ENCODE results near the gene FJX1. TPM values are rescaled to one million over a fixed set of nuclear protein-coding genes. Genes with fewer than 3 reads are reported as not detected.
"Not testable (repeated sequence)": the region's sequence is repeated elsewhere in the genome, so short reads cannot be mapped to it uniquely, and the experiment has no call there.

Gene FJX1
- total RNA-seq, 1 experiment from 2014 or later, result 24.2 TPM

GRCh38 chr11:35631891-35632290 lies 13.6 kb downstream of the FJX1 start:
- DNase-seq (ENCODE audit: low read depth), result no peak

DNA sequence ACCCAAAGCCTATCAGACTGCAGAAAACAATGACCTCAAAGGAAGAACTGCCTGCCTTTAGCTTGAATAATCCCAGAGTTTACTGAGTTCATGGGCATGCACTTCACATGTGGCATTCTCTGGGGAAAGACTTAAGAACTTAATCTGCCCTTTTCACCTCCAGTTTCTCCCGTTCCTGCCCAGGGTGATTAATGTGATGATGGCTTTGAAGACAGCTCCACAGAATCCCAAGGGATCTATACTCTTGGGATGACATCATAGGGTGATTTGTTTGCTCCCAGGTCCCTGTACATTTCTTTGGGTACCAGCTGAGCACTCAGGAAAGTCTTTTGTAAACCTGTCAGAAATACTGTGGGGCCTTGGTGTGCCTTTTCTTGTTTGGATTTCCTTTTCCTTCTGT lies 14.0 kb downstream of the FJX1 start:
- peak; percentile 31 for DNase-seq (ENCODE audit: low read depth)

DNA sequence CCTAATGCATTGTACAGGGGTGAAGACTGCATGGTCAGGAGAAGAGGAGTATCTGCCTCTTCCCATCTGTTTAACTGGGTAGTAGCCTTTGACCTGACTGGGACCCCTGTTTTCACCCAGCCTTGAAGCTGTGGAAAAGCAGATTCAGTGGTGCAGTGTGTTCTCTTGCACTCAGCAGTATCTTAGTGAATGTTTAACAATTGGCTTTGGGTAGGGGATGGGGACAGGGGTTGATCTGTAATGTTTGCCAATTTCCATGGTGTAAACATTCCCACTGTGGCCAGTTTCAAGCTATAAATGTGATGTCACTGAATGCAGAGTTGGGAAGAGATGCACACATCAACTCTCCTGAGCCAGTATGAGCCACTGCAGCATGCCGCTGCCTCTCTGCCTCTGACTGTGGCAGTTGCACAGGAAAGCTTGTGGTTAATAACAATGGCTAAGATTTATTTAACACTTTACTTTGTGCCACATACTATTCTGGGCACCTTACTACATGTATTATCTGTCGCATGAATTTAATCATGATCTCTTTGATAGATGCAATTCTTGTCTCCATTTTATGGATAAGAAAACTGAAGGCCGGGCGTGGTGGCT lies 15.7 kb downstream of the FJX1 start:
- DNase-seq (ENCODE audit: low read depth), result no peak

DNA sequence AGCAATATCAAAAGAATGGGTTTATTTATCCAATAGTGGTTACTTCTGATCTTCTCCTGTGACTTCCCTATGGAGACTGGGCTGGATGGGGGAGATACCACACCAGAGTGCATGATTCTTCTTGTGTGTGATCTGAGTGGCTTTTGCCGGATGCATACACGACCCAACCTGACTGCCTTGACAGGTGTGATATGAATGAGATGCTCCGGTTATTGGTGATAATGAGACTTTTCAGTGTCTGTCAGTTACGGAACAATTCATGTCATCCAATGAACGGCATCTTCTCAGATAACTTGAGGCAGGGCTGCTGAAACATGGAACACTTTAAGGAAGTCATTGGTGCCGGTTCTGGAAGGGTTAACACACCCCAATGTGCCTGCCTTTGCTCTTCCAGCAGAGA lies 17.7 kb downstream of the FJX1 start:
- no peak for DNase-seq (ENCODE audit: low read depth)

DNA sequence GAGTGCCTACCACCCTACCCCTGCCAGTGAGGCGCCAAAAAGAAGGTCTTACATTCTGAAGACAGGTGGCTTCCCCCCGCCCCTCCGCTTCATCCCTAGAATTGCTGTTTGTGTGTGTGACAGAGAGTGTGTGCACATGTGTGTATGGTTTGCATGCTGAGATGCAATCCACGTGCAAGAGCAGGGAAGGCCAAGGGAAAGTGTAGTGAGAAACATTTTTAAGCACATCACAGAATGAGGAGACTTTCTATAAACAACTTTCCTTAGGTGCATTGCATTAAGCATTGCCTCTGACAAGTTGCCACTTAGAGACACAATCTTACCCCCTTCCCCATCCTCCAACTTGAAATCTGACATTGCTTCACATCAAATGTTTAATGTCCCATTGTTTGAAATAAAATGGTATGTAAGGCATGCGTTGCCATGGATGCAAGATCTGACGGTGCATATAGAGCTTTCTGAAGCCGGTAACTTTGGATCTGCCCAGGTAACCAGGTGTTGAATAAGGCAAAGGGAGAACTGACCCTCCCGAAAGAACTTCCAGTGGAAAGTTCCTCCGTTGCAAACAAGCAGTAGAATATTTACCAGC lies 21.4 kb downstream of the FJX1 start:
- no peak for DNase-seq (ENCODE audit: low read depth)

- DNase-seq (ENCODE audit: low read depth), result no peak
Measured at GRCh38 chr11:35641171-35641897, 23.1 kb downstream of the FJX1 start.

GRCh38 chr11:35641964-35642363 lies 23.7 kb downstream of the FJX1 start:
- DNase-seq (ENCODE audit: low read depth), result no peak

DNA sequence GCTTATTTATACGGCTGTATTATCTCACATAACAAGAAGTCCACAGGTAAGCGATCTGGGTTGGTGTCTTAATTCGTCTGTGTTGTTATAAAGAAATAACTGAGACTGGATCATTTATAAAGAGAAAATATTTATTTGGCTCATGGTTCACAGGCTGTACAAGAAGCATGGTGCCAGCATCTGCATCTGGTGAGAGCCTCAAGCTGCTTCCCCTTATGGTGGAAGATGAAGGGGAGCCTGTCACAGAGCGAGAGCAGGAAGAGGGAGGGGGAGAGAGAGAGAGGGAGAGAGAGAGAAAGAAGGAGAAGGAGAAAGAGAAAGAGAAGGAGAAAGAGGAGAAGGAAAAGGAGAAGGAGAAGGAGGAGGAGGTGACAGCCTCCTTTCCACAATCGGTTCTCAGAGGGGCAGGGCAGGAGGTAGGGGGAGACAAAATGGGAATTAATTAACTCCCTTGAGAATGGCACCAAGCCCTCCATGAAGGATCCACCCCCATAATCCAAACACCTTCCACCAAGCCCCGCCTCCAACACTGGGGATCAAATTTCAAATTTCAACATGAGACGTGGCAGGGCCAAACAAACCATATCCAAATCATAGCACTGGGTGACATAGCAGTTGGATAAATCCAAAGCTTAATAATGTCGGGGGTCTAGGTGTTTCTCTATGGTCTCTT lies 29.3 kb downstream of the FJX1 start:
- DNase-seq (ENCODE audit: low read depth), result no peak

- DNase-seq (ENCODE audit: low read depth), result peak; percentile 38
Measured at GRCh38 chr11:35650006-35650405, 31.7 kb downstream of the FJX1 start.

- DNase-seq (ENCODE audit: low read depth), result no peak
Measured at GRCh38 chr11:35650467-35650866, 32.2 kb downstream of the FJX1 start.

- DNase-seq (ENCODE audit: low read depth), result no peak
Measured at GRCh38 chr11:35651263-35651662, 33.0 kb downstream of the FJX1 start.

DNA sequence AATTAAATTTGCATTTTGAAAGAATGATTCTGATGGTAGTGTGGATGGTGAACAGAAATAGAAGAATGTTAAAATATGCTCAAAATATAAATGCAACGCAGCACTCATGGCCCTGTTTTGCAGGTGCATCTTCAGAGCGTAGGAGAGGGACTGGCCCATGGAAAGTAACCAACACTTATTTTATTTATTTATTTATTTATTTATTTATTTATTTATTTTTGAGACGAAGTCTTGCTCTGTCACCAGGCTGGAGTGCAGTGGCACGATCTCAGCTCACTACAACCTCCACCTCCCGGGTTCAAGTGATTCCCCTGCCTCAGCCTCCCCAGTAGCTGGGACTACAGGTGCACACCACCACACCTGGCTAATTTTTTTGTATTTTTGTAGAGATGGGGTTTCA lies 34.5 kb downstream of the FJX1 start:
- not testable (repeated sequence) for DNase-seq (ENCODE audit: low read depth)

DNA sequence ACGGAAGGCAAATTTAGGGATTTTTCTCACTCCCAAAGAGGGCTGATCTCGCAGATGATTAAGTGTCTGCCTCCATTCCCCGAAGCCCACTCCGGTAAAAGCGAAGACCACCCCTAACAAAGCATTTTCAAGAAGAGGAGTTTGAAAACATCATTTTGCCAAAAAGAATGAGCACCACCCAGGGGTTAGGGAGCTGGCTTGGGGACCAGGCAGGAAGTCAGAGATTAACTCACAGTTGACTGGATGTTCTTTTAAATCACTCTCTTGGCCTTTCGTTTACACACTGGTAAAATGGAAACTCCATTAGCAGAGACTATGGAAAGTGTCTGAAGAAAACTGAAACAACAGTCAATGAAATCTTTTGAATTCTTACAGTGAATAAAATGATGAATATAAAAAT lies 36.5 kb downstream of the FJX1 start:
- DNase-seq (ENCODE audit: low read depth), result peak; percentile 21

GRCh38 chr11:35655254-35655653 lies 37.0 kb downstream of the FJX1 start:
- DNase-seq (ENCODE audit: low read depth), result no peak

DNA sequence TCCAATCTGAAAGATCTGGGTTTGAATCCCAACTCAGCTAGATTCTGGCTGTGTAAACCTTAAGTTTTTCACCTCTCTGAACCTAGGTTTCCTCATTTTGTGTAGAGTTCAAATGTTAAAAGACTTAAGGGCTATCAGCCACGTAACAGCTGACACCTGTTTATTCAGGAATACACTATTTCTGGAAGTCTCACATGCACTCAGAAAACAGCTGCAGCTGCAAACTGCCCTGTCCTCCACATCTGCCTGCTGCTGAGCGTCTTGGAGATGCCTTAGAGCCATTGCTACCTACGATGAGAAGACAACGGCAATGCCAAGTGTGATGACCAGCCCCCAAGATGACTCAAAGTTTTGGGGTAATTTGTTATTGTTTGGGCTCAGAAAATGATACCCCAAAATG lies 37.6 kb downstream of the FJX1 start:
- no peak for DNase-seq (ENCODE audit: low read depth)

DNA sequence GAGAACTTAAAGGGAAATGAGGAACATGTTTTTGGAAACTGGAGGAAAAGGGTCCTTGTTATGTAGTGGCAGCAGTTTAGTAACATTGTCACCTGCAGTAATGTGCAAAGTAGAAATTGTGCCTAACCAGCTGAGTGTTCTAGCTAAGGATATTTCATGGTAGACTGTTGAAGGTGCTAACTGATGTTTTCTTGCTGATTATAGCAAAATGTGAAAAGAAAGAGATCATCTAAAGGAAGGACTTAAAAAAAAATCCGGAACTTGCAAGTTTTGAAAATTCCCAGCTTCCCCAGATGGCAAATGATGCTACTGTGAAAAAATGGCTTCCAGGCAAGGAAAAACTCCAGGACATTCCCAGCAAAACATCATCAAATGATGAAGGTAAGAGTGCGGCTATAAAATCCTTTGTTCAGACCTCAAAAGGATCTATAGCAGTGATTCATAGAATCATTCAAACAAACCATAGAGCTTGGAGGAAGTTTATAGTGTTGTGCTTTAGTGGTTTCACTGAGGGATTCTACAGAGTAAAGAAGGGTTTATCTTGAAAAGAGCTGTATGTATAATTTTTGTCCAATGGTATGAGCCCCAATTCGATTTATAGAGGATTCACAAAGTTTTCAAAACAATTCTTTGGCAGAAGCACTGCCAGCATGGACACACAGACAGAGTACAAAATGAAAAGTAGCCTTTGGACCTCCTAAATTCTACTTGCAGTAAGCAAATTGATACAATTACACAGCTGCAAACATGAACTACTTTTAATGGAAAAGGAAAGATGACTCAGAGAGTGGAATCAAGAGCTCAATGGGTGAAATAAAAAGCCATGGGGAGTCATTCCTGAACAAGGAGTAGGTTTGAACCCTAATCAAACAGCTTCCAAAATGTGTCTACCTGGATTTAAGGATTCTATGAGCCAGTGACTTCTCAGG lies 40.0 kb downstream of the FJX1 start:
- no peak for DNase-seq (ENCODE audit: low read depth)

DNA sequence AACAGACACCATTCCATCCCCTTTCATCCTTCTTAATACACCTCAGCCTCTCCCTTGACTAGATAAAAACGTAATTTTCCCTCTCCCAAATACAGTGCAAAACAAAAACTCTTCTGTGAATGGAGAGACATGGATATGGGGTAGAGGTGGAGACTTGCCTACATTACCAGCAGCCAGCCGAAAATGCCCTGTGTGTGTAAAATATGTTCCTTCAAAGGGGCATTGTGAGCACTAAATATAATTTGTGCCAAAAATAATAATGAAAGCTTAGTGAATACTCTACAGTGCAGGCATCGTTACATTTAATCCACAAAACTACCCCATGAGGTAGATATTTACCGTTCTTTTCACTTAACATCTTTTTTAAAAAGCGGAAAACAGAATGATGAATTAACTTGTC lies 43.3 kb downstream of the FJX1 start:
- no peak for DNase-seq (ENCODE audit: low read depth)

DNA sequence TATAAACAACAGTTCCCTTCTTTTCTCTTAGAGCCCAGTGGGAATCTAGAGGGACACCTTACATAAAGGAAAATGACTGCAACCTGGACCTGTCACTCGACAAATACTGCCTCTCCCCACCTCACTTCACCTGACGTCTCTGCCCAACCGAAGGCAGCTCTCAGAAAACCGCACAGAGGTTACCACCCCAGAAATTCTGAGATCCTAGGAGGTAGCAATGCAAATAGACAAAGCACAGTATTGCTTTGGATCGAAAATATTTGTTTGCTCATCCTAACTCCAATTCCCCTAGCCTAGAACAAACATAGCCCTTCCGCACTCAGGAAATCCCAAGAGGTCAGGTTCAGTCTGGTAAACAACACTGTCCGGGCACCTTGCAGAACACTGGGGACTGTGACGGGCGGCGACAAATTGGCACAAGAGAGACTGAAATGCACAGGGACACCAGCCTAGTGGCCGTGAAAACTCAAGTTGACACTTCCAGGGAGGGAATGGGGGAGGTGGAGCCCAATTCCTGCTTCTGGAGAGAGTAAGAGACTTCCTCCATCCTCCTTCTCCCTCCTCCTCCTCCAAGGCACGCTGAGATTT lies 43.9 kb downstream of the FJX1 start:
- no peak for DNase-seq (ENCODE audit: low read depth)

DNA sequence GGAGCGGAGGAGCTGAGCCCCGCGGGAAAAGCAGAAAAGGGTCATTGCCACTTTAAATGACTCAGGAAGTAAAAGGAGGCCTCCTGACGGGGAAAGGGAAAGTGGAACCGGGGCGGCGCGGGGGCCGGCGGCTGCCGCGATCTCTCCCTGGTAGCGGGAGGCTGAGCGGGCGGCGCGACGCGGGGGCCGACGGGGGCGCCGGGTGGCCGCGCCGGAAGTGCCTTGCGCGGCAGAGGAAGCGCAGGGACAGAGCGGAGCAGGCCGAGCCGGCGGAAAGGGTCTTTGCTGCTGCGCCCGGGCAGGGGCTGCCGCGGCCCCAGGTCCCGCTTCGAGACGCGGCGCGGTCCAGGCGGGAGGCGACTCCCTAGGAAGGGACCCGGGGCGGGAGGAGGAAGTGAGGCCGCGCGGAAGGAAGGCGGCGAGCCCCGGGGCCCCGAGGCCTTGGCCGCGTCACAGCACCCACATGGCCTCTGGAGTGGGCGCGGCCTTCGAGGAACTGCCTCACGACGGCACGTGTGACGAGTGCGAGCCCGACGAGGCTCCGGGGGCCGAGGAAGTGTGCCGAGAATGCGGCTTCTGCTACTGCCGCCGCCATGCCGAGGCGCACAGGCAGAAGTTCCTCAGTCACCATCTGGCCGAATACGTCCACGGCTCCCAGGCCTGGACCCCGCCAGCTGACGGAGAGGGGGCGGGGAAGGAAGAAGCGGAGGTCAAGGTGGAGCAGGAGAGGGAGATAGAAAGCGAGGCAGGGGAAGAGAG lies 44.6 kb downstream of the FJX1 start, which contains the start of gene TRIM44:
Gene TRIM44 (plus strand): TSS at position 127 of the 759 bp plus-strand sequence. CDS start 337 bp downstream, at position 464.
- peak; percentile 85 for DNase-seq (ENCODE audit: low read depth)

- no peak for DNase-seq (ENCODE audit: low read depth)
Measured at GRCh38 chr11:35663408-35663702, 45.1 kb downstream of the FJX1 start.
